Measurements from ENCODE around the gene MICAL2.

The MICAL2 gene

GRCh38 chr11:12156301-12157140 is 46.1 kb downstream of the MICAL2 start:
- no peak for DNase-seq (ENCODE audit: low read depth in 2 of 2)

GRCh38 chr11:12157241-12157661 is 46.9 kb downstream of the MICAL2 start:
- no peak for DNase-seq (ENCODE audit: low read depth in 2 of 2)

GRCh38 chr11:12158909-12159308 is 48.5 kb downstream of the MICAL2 start:
- no peak for DNase-seq (ENCODE audit: low read depth in 2 of 2)

- no peak for DNase-seq (ENCODE audit: low read depth in 2 of 2)
Measured at GRCh38 chr11:12159351-12160099, 49.1 kb downstream of the MICAL2 start.

- DNase-seq (ENCODE audit: low read depth in 2 of 2): no peak
Measured at GRCh38 chr11:12160231-12160630, 49.8 kb downstream of the MICAL2 start.

- DNase-seq (ENCODE audit: low read depth in 2 of 2): no peak
Measured at GRCh38 chr11:12160680-12161079, 50.3 kb downstream of the MICAL2 start.

GRCh38 chr11:12161137-12161536 is 50.7 kb downstream of the MICAL2 start:
- no peak for DNase-seq (ENCODE audit: low read depth in 2 of 2)

- no peak for DNase-seq (ENCODE audit: low read depth in 2 of 2)
Measured at GRCh38 chr11:12161603-12162350, 51.4 kb downstream of the MICAL2 start.

- no peak for DNase-seq (ENCODE audit: low read depth in 2 of 2)
Measured at GRCh38 chr11:12162652-12163051, 52.3 kb downstream of the MICAL2 start.

- DNase-seq (ENCODE audit: low read depth in 2 of 2): no peak
Measured at GRCh38 chr11:12163181-12163941, 53.0 kb downstream of the MICAL2 start.

- DNase-seq (ENCODE audit: low read depth in 2 of 2): no peak
Measured at GRCh38 chr11:12164061-12165014, 53.9 kb downstream of the MICAL2 start.

GRCh38 chr11:12165237-12165875 is 55.0 kb downstream of the MICAL2 start:
- no peak for DNase-seq (ENCODE audit: low read depth in 2 of 2)

GRCh38 chr11:12166299-12167060 is 56.1 kb downstream of the MICAL2 start:
- DNase-seq (ENCODE audit: low read depth in 2 of 2): no peak

GRCh38 chr11:12167061-12168000 is 56.9 kb downstream of the MICAL2 start:
- no peak for DNase-seq (ENCODE audit: low read depth in 2 of 2)

GRCh38 chr11:12168114-12168513 is 57.7 kb downstream of the MICAL2 start:
- no peak for DNase-seq (ENCODE audit: low read depth in 2 of 2)

- no peak for DNase-seq (ENCODE audit: low read depth in 2 of 2)
Measured at GRCh38 chr11:12169822-12170221, 59.4 kb downstream of the MICAL2 start.

GRCh38 chr11:12170501-12170900 is 60.1 kb downstream of the MICAL2 start:
- no peak for DNase-seq (ENCODE audit: low read depth in 2 of 2)

- no peak for DNase-seq (ENCODE audit: low read depth in 2 of 2)
Measured at GRCh38 chr11:12170984-12171383, 60.6 kb downstream of the MICAL2 start.
